Upper lobe of left lung (tissue), 6 donors: ENCODE results near the gene C4orf17. TPM values are rescaled to one million over a fixed set of nuclear protein-coding genes. Genes with fewer than 3 reads are reported as not detected.

Source experiments
- ATAC-seq, 2 donors: fragments of 200-7000 bp; cut with Tn5 transposase; one replicate each; pipeline ENCODE4 v1.9.1; 2022; ENCODE audit warnings: mild to moderate bottlenecking in 2 of 2, moderate library complexity in 2 of 2; ENCODE audit not compliant: low FRiP score in 2 of 2
- DNase-seq, 2 donors: peaks; one replicate each; pipeline ENCODE4 v3.0.0-alpha.2; 2019 to 2020
- H3K27ac ChIP-seq, 4 donors: fragments of 200-600 bp; sonication (generic); one replicate each; pipeline ENCODE4 v1.5.1; 2016 to 2019
- H3K27me3 ChIP-seq, 4 donors: fragments of 200-600 bp; sonication (generic); one replicate each; pipeline ENCODE4 v1.5.1; 2017 to 2019
- H3K36me3 ChIP-seq, 4 donors: fragments of 200-600 bp; sonication (generic); one replicate each; pipeline ENCODE4 v1.5.1; 2016 to 2019
- H3K4me1 ChIP-seq, 4 donors: fragments of 200-600 bp; sonication (generic); one replicate each; pipeline ENCODE4 v1.5.1; 2018 to 2019
- H3K4me3 ChIP-seq, 4 donors: fragments of 200-600 bp; sonication (generic); one replicate each; pipeline ENCODE4 v1.5.1; 2017 to 2019; ENCODE audit warnings: mild to moderate bottlenecking in 2 of 4, moderate library complexity in 1 of 4
- H3K9me3 ChIP-seq, 4 donors: fragments of 200-600 bp; sonication (generic); one replicate each; pipeline ENCODE4 v1.5.1; 2018 to 2019
- CTCF ChIP-seq, 6 experiments: fragments of 450-650 bp in 4 of 6; fragments of 200-600 bp in 2 of 6; sonication (generic) in 2 of 6; IDR thresholded peaks; one replicate each; pipeline ENCODE4 v1.5.1; 2016 to 2019; ENCODE audit warnings: antibody characterized with exemption in 6 of 6
- EP300 ChIP-seq, 4 donors: sonication (generic); formaldehyde crosslinking; IDR thresholded peaks; one replicate each; pipeline ENCODE4 v1.5.1; 2017; ENCODE audit warnings: antibody characterized with exemption in 4 of 4, control low read depth in 2 of 4
- POLR2A ChIP-seq, 4 donors: fragments of 450-650 bp; IDR thresholded peaks; one replicate each; pipeline ENCODE4 v1.5.1; 2016 to 2017; ENCODE audit warnings: antibody characterized with exemption in 4 of 4, mild to moderate bottlenecking in 2 of 4
- POLR2AphosphoS5 ChIP-seq, 2 donors: sonication (generic); formaldehyde crosslinking; IDR thresholded peaks; one replicate each; pipeline ENCODE4 v1.5.1; 2017; ENCODE audit warnings: antibody characterized with exemption in 2 of 2
- WGBS, 2 donors: methylation state at CpG; one replicate each; pipeline ENCODE4 v1.1.5; 2017 to 2018; 5-methylcytosine and 5-hydroxymethylcytosine counted together
- total RNA-seq, 6 donors: library from RNA; depleted of rRNA in 4 of 6; stranded (reverse); fragments of >200 nt in 4 of 6; gene quantifications; one replicate each; pipeline versions ENCODE4 v1.1.0 to v1.2.1, GENCODE V29; 2016 to 2021
- donor health status: DM: no; HTN: no; CAD: no; lungs with moderate emphysema.
- donor health status: DM: no; HTN: yes; CAD: no; lungs with severe emphysema.

The C4orf17 gene
- total RNA-seq, 6 donors from 2014 or later, result not detected

GRCh38 chr4:99573735-99574368 is 63.0 kb downstream of the C4orf17 start:
- ATAC-seq (no peak), DNase-seq (no peak)
- no peak for TF ChIP-seq EP300 (IDR thresholded peaks at IDR 0.05)
- H3K9me3 ChIP-seq, result no peaks in the 10 kb centered on the region
- H3K27ac ChIP-seq, result no peak overlapping the region
- H3K27me3 ChIP-seq, result no peaks in the 10 kb centered on the region
- H3K4me1 ChIP-seq, result peaks cover 0 to 5% (median 0%) of the 10 kb centered on the region in 4 donors
- WGBS, 2 donors, result 86 to 88% methylated on average over 1 of the region's 1 CpG
- no peaks in the 10 kb centered on the region for H3K36me3 ChIP-seq
- H3K4me3 ChIP-seq, result no peak overlapping the region

- H3K9me3 ChIP-seq, result no peaks in the 10 kb centered on the region
- DNase-seq (no peak), ATAC-seq (no peak)
- WGBS, 2 donors, result 72 to 87% methylated on average over 3 of the region's 3 CpGs
- TF ChIP-seq POLR2A (IDR thresholded peaks at IDR 0.05), result no peak
- no peak for TF ChIP-seq EP300 (IDR thresholded peaks at IDR 0.05)
- no peak for TF ChIP-seq CTCF (IDR thresholded peaks at IDR 0.05)
- no peaks in the 10 kb centered on the region for H3K27me3 ChIP-seq
- peaks cover 0 to 5% (median 0%) of the 10 kb centered on the region in 4 donors for H3K4me1 ChIP-seq
- H3K4me3 ChIP-seq, result no peak within 1 kb of the TSS
- H3K36me3 ChIP-seq, result no peaks in the 10 kb centered on the region
- no peak within 1 kb of the TSS for H3K27ac ChIP-seq
Measured at GRCh38 chr4:99574530-99575324, 63.9 kb downstream of the C4orf17 start, which contains the start of gene MTTP. MTTP (plus strand) TSS chr4:99574824; CDS start chr4:99574910, 86 bp downstream.

- ATAC-seq (no peak), DNase-seq (no peak)
- H3K27me3 ChIP-seq, result no peaks in the 10 kb centered on the region
- H3K4me3 ChIP-seq, result no peak overlapping the region
- no peak overlapping the region for H3K27ac ChIP-seq
- no peaks in the 10 kb centered on the region for H3K9me3 ChIP-seq
- no peak for TF ChIP-seq EP300 (IDR thresholded peaks at IDR 0.05)
- TF ChIP-seq POLR2A (IDR thresholded peaks at IDR 0.05), result no peak
- no peak for TF ChIP-seq CTCF (IDR thresholded peaks at IDR 0.05)
- TF ChIP-seq POLR2AphosphoS5 (IDR thresholded peaks at IDR 0.05), result no peak
- no peaks in the 10 kb centered on the region for H3K36me3 ChIP-seq
- WGBS, 2 donors, result 82 to 90% methylated on average over 2 of the region's 2 CpGs
- H3K4me1 ChIP-seq, result no peaks in the 10 kb centered on the region
Measured at GRCh38 chr4:99578714-99579113, 67.9 kb downstream of the C4orf17 start.

- Histone ChIP-seq H3K4me3 (no peak overlapping the region), H3K27me3 (no peaks in the 10 kb centered on the region), H3K36me3 (no peaks in the 10 kb centered on the region), H3K27ac (no peak overlapping the region), H3K4me1 (no peaks in the 10 kb centered on the region), H3K9me3 (no peaks in the 10 kb centered on the region)
- DNase-seq (no peak), ATAC-seq (no peak)
- TF ChIP-seq CTCF (IDR thresholded peaks at IDR 0.05) (no peak), EP300 (IDR thresholded peaks at IDR 0.05) (no peak), POLR2A (IDR thresholded peaks at IDR 0.05) (no peak), POLR2AphosphoS5 (IDR thresholded peaks at IDR 0.05) (no peak)
- 91 to 100% methylated on average over 1 of the region's 1 CpG for WGBS, 2 donors
Measured at GRCh38 chr4:99585516-99585915, 74.7 kb downstream of the C4orf17 start.

GRCh38 chr4:99586322-99586721 is 75.5 kb downstream of the C4orf17 start:
- H3K36me3 ChIP-seq, result no peaks in the 10 kb centered on the region
- no peak overlapping the region for H3K27ac ChIP-seq
- no peak for ATAC-seq
- WGBS, 2 donors, result 34 to 47% methylated on average over 2 of the region's 2 CpGs
- no peak for TF ChIP-seq EP300 (IDR thresholded peaks at IDR 0.05)
- no peak for TF ChIP-seq POLR2A (IDR thresholded peaks at IDR 0.05)
- no peak for DNase-seq
- no peaks in the 10 kb centered on the region for H3K4me1 ChIP-seq
- no peaks in the 10 kb centered on the region for H3K27me3 ChIP-seq
- no peak overlapping the region for H3K4me3 ChIP-seq
- no peaks in the 10 kb centered on the region for H3K9me3 ChIP-seq
